ENCODE data around the gene RAP1GAP.
A peak's percentile ranks its signal among the peaks of the same experiment; 100 is the strongest.

The RAP1GAP gene

DNA sequence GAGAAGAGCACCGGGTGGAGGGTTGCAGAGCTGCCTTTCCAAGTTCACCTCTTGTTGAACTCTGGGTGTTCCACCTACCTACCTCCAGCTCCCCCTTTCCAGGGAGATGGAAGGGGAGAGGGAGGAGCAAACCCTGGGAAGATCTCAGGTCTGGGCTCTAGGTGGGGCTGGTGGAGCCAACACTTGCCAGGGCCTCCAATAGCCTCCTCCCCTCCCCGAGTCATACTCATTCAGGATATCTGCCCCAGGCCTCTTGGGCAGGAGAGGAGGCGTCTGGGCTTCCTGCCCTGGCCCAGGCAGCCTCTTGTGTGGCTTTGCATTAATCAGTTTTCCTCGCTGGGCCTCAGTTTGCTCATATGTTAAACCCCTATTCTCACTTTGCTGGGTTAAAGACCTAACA lies 13.4 kb downstream of the RAP1GAP start:
- Histone ChIP-seq H3K9me3 (ENCODE audit: control insufficient read depth, low read depth, low read length) (no peaks in the 10 kb centered on the region), H3K36me3 (ENCODE audit: control insufficient read depth, low read depth, low read length) (no peaks in the 10 kb centered on the region), H3K27me3 (ENCODE audit: control insufficient read depth, insufficient read depth, low read length) (peaks cover 29% of the 10 kb centered on the region), H3K27ac (ENCODE audit: low read length) (no peak overlapping the region), H3K4me1 (ENCODE audit: control insufficient read depth, low read depth, low read length) (peaks cover 7% of the 10 kb centered on the region), H3K4me3 (ENCODE audit: low read length) (no peak overlapping the region), H3K9ac (ENCODE audit: low read length) (no peak overlapping the region)

DNA sequence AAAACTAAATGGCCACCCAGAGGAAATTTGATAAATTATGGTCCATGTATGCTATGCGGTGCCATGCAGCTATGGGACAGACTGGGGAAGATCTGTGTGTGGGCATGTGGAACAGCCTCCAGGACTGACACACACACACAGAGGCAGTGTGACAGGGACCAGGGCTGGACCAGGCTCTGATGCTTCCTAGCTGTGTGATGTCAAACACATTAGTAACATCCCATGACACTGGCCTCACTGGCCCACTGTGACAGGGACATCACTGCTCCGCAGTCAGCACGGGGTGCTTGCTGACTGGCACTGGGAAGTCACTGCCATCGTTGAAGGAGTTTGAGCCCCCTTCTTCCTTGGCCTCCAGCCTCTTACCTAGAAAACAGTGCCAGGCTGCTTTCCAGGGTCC lies 13.9 kb downstream of the RAP1GAP start:
- Histone ChIP-seq H3K9me3 (ENCODE audit: control insufficient read depth, low read depth, low read length) (no peaks in the 10 kb centered on the region), H3K4me3 (ENCODE audit: low read length) (no peak overlapping the region), H3K27ac (ENCODE audit: low read length) (no peak overlapping the region), H3K36me3 (ENCODE audit: control insufficient read depth, low read depth, low read length) (no peaks in the 10 kb centered on the region), H3K4me1 (ENCODE audit: control insufficient read depth, low read depth, low read length) (peaks cover 7% of the 10 kb centered on the region), H3K9ac (ENCODE audit: low read length) (no peak overlapping the region), H3K27me3 (ENCODE audit: control insufficient read depth, insufficient read depth, low read length) (peaks cover 25% of the 10 kb centered on the region)

DNA sequence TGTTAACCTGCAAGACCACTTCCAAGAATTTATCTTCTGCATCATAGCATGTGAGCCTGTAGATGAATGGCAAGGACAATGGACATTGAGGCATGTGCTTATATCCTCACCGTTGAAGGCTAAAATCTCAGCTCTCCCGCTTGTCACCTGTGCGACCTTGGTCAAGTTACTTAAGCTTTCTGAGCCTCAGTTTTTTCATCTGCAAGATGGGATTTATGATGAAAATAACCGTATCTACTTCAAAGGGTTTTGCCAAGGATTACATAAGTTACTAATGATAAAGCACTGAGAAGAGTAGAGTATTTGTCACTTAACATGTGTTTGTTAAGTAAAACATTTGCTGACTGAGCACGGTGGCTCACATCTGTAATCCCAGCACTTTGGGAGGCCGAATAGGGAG lies 14.9 kb downstream of the RAP1GAP start:
- H3K9ac ChIP-seq (ENCODE audit: low read length): no peak overlapping the region
- H3K4me3 ChIP-seq (ENCODE audit: low read length): no peak overlapping the region
- no peaks in the 10 kb centered on the region for H3K9me3 ChIP-seq (ENCODE audit: control insufficient read depth, low read depth, low read length)
- H3K4me1 ChIP-seq (ENCODE audit: control insufficient read depth, low read depth, low read length): peaks cover 7% of the 10 kb centered on the region
- H3K27me3 ChIP-seq (ENCODE audit: control insufficient read depth, insufficient read depth, low read length): peaks cover 16% of the 10 kb centered on the region
- H3K27ac ChIP-seq (ENCODE audit: low read length): no peak overlapping the region
- H3K36me3 ChIP-seq (ENCODE audit: control insufficient read depth, low read depth, low read length): no peaks in the 10 kb centered on the region

DNA sequence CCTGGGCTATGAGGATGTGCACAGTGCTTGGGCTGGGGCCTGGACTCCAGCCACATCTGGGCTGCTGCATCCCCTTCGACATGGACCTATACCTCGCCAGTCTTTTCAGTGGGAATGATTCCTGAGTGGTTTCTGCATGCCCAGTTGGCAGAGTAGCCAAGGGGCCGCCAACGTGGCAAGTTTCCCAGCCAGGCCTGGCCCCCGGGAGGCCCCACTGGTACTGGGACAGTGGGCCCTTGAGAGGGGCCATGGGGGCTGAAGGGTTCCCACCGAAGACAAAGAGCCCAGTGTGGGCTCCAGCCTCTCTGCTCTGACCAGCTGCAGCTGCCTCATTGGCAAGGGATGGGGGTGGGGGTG lies 15.4 kb downstream of the RAP1GAP start:
- no peak overlapping the region for H3K4me3 ChIP-seq (ENCODE audit: low read length)
- peaks cover 7% of the 10 kb centered on the region for H3K4me1 ChIP-seq (ENCODE audit: control insufficient read depth, low read depth, low read length)
- H3K36me3 ChIP-seq (ENCODE audit: control insufficient read depth, low read depth, low read length): no peaks in the 10 kb centered on the region
- H3K9me3 ChIP-seq (ENCODE audit: control insufficient read depth, low read depth, low read length): no peaks in the 10 kb centered on the region
- no peak overlapping the region for H3K9ac ChIP-seq (ENCODE audit: low read length)
- H3K27ac ChIP-seq (ENCODE audit: low read length): no peak overlapping the region
- H3K27me3 ChIP-seq (ENCODE audit: control insufficient read depth, insufficient read depth, low read length): peaks cover 16% of the 10 kb centered on the region

DNA sequence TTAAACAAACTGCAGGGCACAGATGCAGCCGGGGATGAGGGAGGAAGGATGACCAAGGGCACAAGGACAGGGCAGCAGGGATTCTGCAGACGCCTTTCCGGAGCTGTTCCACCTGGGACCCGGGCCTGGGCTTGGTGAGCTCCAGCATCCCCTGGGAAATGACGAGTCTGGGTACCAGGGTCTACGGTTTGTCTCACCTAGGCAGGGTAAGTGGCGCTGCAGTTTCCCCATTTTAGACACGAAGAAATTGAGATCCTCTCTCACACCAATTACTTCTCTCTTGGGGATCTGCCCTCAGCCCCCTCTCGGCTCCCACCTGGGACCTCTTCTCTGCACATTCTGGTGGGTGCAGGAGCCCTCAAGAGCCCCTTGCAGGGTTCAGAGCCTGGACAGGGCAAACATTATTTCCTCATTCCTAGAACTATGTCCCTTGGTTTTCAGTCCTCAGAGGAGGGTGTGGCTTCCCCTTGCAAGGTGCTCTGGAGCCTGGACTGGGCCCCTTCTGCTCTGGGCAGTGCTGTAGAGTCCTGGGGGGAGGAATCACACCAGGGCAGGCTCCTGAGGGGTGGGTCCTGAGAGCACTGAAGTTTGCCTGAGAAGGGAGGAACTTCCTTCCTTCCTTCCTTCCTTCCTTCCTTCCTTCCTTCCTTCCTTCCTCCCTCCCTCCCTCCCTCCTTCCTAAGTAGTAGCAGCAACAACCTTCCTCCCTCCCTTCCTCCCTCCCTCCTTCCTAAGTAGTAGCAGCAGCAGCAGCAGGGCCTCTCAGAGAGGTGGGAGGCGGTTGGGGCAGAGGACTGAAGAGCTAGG lies 16.0 kb downstream of the RAP1GAP start:
- peaks cover 7% of the 10 kb centered on the region for H3K4me1 ChIP-seq (ENCODE audit: control insufficient read depth, low read depth, low read length)
- H3K9me3 ChIP-seq (ENCODE audit: control insufficient read depth, low read depth, low read length): no peaks in the 10 kb centered on the region
- no peaks in the 10 kb centered on the region for H3K36me3 ChIP-seq (ENCODE audit: control insufficient read depth, low read depth, low read length)
- no peak overlapping the region for H3K27ac ChIP-seq (ENCODE audit: low read length)
- H3K4me3 ChIP-seq (ENCODE audit: low read length): no peak overlapping the region
- H3K9ac ChIP-seq (ENCODE audit: low read length): no peak overlapping the region
- H3K27me3 ChIP-seq (ENCODE audit: control insufficient read depth, insufficient read depth, low read length): peaks cover 16% of the 10 kb centered on the region

DNA sequence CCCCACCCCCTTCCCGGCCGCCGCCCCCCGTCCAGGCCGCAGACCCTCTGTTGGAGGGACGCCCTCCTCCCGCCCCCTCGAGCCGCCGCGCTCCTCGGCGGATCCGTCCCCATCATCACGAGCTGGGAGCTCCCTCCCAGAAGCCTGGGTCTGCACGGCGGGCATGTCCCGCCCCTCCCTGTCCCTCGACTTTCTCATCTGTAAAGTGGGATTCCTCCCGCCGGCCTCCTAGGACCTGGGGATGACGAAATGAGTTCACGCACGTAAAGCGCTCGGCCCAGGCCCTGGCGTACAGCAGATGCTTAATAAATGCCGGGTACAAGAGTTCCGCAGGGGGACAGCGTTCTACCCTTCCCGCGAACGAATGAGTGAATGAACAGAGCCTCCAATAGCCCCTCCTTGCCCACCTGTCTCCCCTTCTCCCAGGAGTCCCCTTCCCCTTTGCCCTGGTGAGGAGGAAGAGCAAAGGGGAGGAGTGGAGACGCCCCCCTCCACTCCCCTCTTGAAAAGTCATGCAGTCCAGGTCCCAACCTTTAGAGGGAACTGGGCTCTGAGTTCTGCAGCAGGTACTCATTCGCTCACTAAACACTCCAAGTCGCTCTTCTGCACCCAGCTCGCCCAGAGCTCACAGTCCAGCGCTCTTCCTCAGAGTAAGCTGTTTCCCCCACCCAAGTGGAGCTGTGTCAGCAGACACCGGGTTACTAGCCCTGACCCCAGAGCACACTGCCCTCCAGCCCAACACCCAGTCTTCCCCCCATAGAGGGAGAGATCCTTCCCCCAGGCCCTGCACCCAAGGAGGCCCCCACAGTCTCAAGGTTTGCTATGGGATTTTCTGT lies 16.8 kb downstream of the RAP1GAP start:
- H3K4me1 ChIP-seq (ENCODE audit: control insufficient read depth, low read depth, low read length): peaks cover 7% of the 10 kb centered on the region
- no peak overlapping the region for H3K9ac ChIP-seq (ENCODE audit: low read length)
- H3K27me3 ChIP-seq (ENCODE audit: control insufficient read depth, insufficient read depth, low read length): peaks cover 16% of the 10 kb centered on the region
- H3K4me3 ChIP-seq (ENCODE audit: low read length): peak overlapping the region; percentile 44
- no peaks in the 10 kb centered on the region for H3K36me3 ChIP-seq (ENCODE audit: control insufficient read depth, low read depth, low read length)
- H3K9me3 ChIP-seq (ENCODE audit: control insufficient read depth, low read depth, low read length): no peaks in the 10 kb centered on the region
- H3K27ac ChIP-seq (ENCODE audit: low read length): no peak overlapping the region

DNA sequence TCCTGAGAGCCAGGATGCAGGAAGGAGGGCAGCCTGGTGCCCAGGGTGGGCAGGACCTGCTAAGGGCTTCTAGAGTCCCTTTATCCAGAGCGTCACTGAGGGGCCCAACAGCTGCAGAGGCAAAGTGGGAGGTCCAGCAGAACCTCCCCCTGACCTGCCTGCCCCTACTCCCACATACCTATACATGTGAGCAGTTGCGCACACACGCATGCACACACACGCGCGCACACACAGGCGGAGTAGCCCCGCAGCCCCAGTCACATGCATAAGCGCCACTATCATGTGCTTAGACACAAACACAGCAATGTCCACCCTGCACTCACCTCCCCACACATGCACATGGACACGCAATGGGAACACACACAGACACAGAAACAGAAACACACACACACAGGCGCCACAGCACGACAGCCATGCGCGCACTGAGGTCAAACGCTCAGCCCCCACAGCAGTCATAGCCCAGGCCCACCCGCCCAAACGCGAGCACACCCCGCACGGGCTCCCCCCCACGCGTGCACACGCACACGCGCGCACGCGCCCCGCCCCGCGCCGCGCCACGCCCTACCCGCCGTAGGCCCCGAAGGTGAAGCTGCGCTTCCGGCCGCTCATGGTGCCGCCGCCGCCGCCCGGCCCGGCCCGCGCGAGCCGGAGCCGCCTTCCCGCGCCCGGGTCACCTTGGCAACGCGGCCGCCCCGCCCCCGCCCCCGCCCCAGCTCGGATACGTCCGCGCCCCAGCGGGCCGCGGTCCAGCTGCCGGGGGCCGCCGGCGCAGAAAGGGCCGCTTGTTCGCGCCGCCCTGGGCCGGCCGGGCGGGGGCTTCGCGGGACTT lies 17.7 kb downstream of the RAP1GAP start:
- Histone ChIP-seq H3K4me3 (ENCODE audit: low read length) (peak overlapping the region; percentile 56), H3K36me3 (ENCODE audit: control insufficient read depth, low read depth, low read length) (no peaks in the 10 kb centered on the region), H3K4me1 (ENCODE audit: control insufficient read depth, low read depth, low read length) (peaks cover 7% of the 10 kb centered on the region), H3K9me3 (ENCODE audit: control insufficient read depth, low read depth, low read length) (no peaks in the 10 kb centered on the region), H3K27ac (ENCODE audit: low read length) (no peak overlapping the region), H3K27me3 (ENCODE audit: control insufficient read depth, insufficient read depth, low read length) (peaks cover 16% of the 10 kb centered on the region), H3K9ac (ENCODE audit: low read length) (no peak overlapping the region)

DNA sequence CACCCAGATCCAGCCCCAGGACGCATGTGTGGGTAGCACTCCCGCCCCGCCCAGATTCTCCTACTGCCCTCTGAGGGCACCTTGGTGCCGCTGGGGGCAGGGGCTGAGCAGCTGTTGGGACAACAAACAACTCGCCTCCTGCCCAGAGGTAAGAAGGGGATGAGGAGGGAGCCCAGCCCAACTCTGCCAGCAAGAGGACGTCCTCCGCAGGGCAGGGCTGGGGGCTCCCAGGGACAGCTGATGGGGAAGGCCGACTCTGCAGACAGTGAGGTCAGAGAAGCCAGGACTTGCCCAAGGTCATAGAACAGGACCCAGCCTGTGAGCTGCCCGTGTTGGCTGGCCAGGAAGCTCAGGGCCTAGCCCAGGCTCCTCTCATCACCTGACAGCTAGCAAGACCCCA lies 18.8 kb downstream of the RAP1GAP start:
- Histone ChIP-seq H3K27me3 (ENCODE audit: control insufficient read depth, insufficient read depth, low read length) (peaks cover 16% of the 10 kb centered on the region), H3K9ac (ENCODE audit: low read length) (no peak overlapping the region), H3K36me3 (ENCODE audit: control insufficient read depth, low read depth, low read length) (no peaks in the 10 kb centered on the region), H3K27ac (ENCODE audit: low read length) (no peak overlapping the region), H3K4me3 (ENCODE audit: low read length) (no peak overlapping the region), H3K9me3 (ENCODE audit: control insufficient read depth, low read depth, low read length) (no peaks in the 10 kb centered on the region), H3K4me1 (ENCODE audit: control insufficient read depth, low read depth, low read length) (peaks cover 7% of the 10 kb centered on the region)

DNA sequence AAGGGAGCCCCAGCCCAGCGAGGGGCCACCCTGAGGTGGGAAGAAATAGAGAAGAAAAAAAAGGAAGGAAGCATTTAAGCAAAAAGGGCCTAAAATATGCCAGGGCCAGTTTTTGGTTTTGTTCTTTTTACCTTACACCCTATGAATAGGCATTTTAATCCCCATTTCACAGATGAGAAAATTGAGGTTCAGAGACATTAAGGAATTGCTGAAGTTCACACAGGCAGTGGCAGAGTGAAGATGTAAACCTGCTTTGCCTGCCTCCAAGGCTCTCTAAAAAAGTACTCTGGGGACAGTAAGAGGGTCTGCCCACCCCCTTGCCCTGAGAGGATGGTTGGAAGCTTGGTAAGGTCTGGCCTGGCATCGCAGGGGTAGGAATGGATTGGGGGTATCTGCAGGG lies 19.8 kb downstream of the RAP1GAP start:
- Histone ChIP-seq H3K4me1 (ENCODE audit: control insufficient read depth, low read depth, low read length) (peaks cover 7% of the 10 kb centered on the region), H3K36me3 (ENCODE audit: control insufficient read depth, low read depth, low read length) (no peaks in the 10 kb centered on the region), H3K4me3 (ENCODE audit: low read length) (no peak overlapping the region), H3K9me3 (ENCODE audit: control insufficient read depth, low read depth, low read length) (no peaks in the 10 kb centered on the region), H3K27ac (ENCODE audit: low read length) (no peak overlapping the region), H3K27me3 (ENCODE audit: control insufficient read depth, insufficient read depth, low read length) (peaks cover 16% of the 10 kb centered on the region), H3K9ac (ENCODE audit: low read length) (no peak overlapping the region)

DNA sequence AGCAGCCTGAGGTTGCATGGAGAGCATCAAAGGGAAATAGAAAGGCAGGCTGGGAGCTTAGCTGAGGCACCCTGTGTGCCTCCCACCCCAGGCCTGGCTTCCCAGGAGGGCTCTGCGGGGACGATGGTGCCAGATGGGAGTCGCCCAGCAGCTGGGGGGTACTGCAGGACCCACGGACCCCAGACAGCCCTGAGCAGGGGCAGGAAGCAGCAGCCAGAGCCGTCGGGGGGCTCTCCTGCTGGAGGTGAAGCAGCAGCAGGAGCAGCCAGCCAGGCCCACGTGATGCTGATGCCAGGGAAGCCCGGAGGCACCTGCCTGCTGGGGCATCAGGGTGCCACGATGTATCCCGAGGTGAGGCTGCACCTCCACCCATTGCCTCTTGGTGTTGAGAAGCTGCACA lies 20.4 kb downstream of the RAP1GAP start:
- Histone ChIP-seq H3K4me3 (ENCODE audit: low read length) (no peak overlapping the region), H3K9ac (ENCODE audit: low read length) (no peak overlapping the region), H3K9me3 (ENCODE audit: control insufficient read depth, low read depth, low read length) (no peaks in the 10 kb centered on the region), H3K4me1 (ENCODE audit: control insufficient read depth, low read depth, low read length) (peaks cover 7% of the 10 kb centered on the region), H3K27me3 (ENCODE audit: control insufficient read depth, insufficient read depth, low read length) (peaks cover 16% of the 10 kb centered on the region), H3K27ac (ENCODE audit: low read length) (no peak overlapping the region), H3K36me3 (ENCODE audit: control insufficient read depth, low read depth, low read length) (no peaks in the 10 kb centered on the region)

DNA sequence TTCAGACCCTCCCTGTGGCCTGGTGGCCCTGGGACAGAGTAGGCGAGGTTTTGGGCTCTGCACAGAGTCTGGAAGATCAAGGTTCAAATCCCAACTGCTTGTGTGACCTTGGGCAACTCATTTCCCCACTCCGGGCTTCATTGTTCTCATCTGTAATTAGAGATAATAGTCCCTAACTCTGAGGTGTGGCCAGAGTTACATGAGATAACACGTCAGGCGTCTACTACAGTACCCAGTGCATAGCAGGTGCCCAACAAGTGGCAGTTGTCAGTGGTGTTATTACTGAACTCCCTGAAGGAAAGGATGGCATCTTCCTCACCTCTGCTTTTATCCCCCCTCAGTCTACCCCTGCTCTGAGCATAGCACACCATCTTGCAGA lies 20.8 kb downstream of the RAP1GAP start:
- Histone ChIP-seq H3K4me1 (ENCODE audit: control insufficient read depth, low read depth, low read length) (peaks cover 7% of the 10 kb centered on the region), H3K36me3 (ENCODE audit: control insufficient read depth, low read depth, low read length) (no peaks in the 10 kb centered on the region), H3K27ac (ENCODE audit: low read length) (no peak overlapping the region)

More for the DNA sequence above, 20.8 kb downstream of the RAP1GAP start:
- Histone ChIP-seq H3K4me3 (ENCODE audit: low read length) (no peak overlapping the region), H3K9me3 (ENCODE audit: control insufficient read depth, low read depth, low read length) (no peaks in the 10 kb centered on the region), H3K27me3 (ENCODE audit: control insufficient read depth, insufficient read depth, low read length) (peaks cover 16% of the 10 kb centered on the region), H3K9ac (ENCODE audit: low read length) (no peak overlapping the region)

All from iPS-18a (cell line).